GM18519 (cell line): ENCODE results near the gene PIAS2.
"Not testable (repeated sequence)": the region's sequence is repeated elsewhere in the genome, so short reads cannot be mapped to it uniquely, and the experiment has no call there.

ENCODE experiments used
- ATAC-seq: cut with Tn5 transposase; IDR thresholded peaks from one replicate; pipeline ENCODE4 v1.9.1; 2021; ENCODE audit warnings: mild to moderate bottlenecking, moderate library complexity; ENCODE audit not compliant: unreplicated experiment, low FRiP score

PIAS2 gene

GRCh38 chr18:46842583-46842982, 74.7 kb downstream of the PIAS2 start:
- no peak for ATAC-seq

- ATAC-seq, result no peak
These were observed 83.4 kb downstream of the PIAS2 start for GRCh38 chr18:46833899-46834298.

- ATAC-seq, result no peak
These were observed 84.5 kb downstream of the PIAS2 start for GRCh38 chr18:46832849-46833248.

- not testable (repeated sequence) for ATAC-seq
These were observed 84.9 kb downstream of the PIAS2 start for GRCh38 chr18:46832422-46832821.

- ATAC-seq, result no peak
These were observed 85.9 kb downstream of the PIAS2 start for GRCh38 chr18:46831434-46831833.

- no peak for ATAC-seq
These were observed 86.7 kb downstream of the PIAS2 start for GRCh38 chr18:46830633-46831032.

GRCh38 chr18:46829947-46830346, 87.4 kb downstream of the PIAS2 start:
- no peak for ATAC-seq

- no peak for ATAC-seq
These were observed 87.8 kb downstream of the PIAS2 start for GRCh38 chr18:46829531-46829930.

GRCh38 chr18:46821856-46822711, 95.2 kb downstream of the PIAS2 start:
- ATAC-seq, result no peak

GRCh38 chr18:46820863-46821262, 96.4 kb downstream of the PIAS2 start:
- ATAC-seq, result no peak

- no peak for ATAC-seq
These were observed 101.6 kb downstream of the PIAS2 start for GRCh38 chr18:46815661-46816060.

- no peak for ATAC-seq
These were observed 102.9 kb downstream of the PIAS2 start for GRCh38 chr18:46814399-46814798.

- ATAC-seq, result no peak
These were observed 105.0 kb downstream of the PIAS2 start for GRCh38 chr18:46812311-46812710.

- no peak for ATAC-seq
These were observed 106.8 kb downstream of the PIAS2 start for GRCh38 chr18:46810481-46811000.

- ATAC-seq, result no peak
These were observed 108.2 kb downstream of the PIAS2 start for GRCh38 chr18:46809145-46809544.

- ATAC-seq, result not testable (repeated sequence)
These were observed 121.4 kb downstream of the PIAS2 start for GRCh38 chr18:46795945-46796344.

- ATAC-seq, result no peak
These were observed 122.7 kb downstream of the PIAS2 start for GRCh38 chr18:46794607-46795006.

- no peak for ATAC-seq
These were observed 123.7 kb downstream of the PIAS2 start for GRCh38 chr18:46793565-46793964.

- ATAC-seq, result no peak
These were observed 128.2 kb downstream of the PIAS2 start for GRCh38 chr18:46789088-46789487.

- ATAC-seq, result no peak
These were observed 129.6 kb downstream of the PIAS2 start for GRCh38 chr18:46787674-46788073.

- ATAC-seq, result no peak
These were observed 144.9 kb downstream of the PIAS2 start for GRCh38 chr18:46772357-46772756.

- no peak for ATAC-seq
These were observed 146.2 kb downstream of the PIAS2 start for GRCh38 chr18:46771141-46771540.
